ENCODE results near the gene KSR1. TPM values are rescaled to one million over a fixed set of nuclear protein-coding genes. Genes with fewer than 3 reads are reported as not detected.

The KSR1 gene
- total RNA-seq, 3 donors from 2014 or later = 14.1 to 36.4 (median 24.0) TPM

GRCh38 chr17:27657620-27658019, 201.4 kb downstream of the KSR1 start:
- TF ChIP-seq CTCF (IDR thresholded peaks at IDR 0.05) (no peak), POLR2A (IDR thresholded peaks at IDR 0.05) (no peak), POLR2AphosphoS5 (IDR thresholded peaks at IDR 0.05) (no peak)
- DNase-seq (ENCODE audit: low spot score in 2 of 2) = no peak
- H3K27me3 ChIP-seq = no peaks in the 10 kb centered on the region
- intact Hi-C loops (cut with DNase I; ENCODE audit: low total_unique reads) = no loop called here
- no peaks in the 10 kb centered on the region for H3K4me1 ChIP-seq
- no peaks in the 10 kb centered on the region for H3K36me3 ChIP-seq
- H3K4me3 ChIP-seq = no peak overlapping the region
- H3K27ac ChIP-seq = no peak overlapping the region
- H3K9me3 ChIP-seq = no peaks in the 10 kb centered on the region

GRCh38 chr17:27659683-27660082, 203.4 kb downstream of the KSR1 start:
- TF ChIP-seq POLR2AphosphoS5 (IDR thresholded peaks at IDR 0.05) = no peak
- no peak for TF ChIP-seq POLR2A (IDR thresholded peaks at IDR 0.05)
- no peak for TF ChIP-seq CTCF (IDR thresholded peaks at IDR 0.05)
- Histone ChIP-seq H3K4me1 (no peaks in the 10 kb centered on the region), H3K27ac (no peak overlapping the region), H3K4me3 (no peak overlapping the region), H3K27me3 (no peaks in the 10 kb centered on the region), H3K9me3 (no peaks in the 10 kb centered on the region), H3K36me3 (no peaks in the 10 kb centered on the region)
- intact Hi-C loops (cut with DNase I; ENCODE audit: low total_unique reads) = no loop called here
- DNase-seq (ENCODE audit: low spot score in 2 of 2) = no peak

GRCh38 chr17:27660436-27660835, 204.2 kb downstream of the KSR1 start:
- H3K36me3 ChIP-seq = no peaks in the 10 kb centered on the region
- H3K4me3 ChIP-seq = no peak overlapping the region
- DNase-seq (ENCODE audit: low spot score in 2 of 2) = no peak
- no peaks in the 10 kb centered on the region for H3K4me1 ChIP-seq
- TF ChIP-seq POLR2A (IDR thresholded peaks at IDR 0.05) (no peak), CTCF (IDR thresholded peaks at IDR 0.05) (no peak), POLR2AphosphoS5 (IDR thresholded peaks at IDR 0.05) (no peak)
- H3K9me3 ChIP-seq = no peaks in the 10 kb centered on the region
- no peak overlapping the region for H3K27ac ChIP-seq
- no peaks in the 10 kb centered on the region for H3K27me3 ChIP-seq
- intact Hi-C loops (cut with DNase I; ENCODE audit: low total_unique reads) = no loop called here

GRCh38 chr17:27663936-27664605, 207.8 kb downstream of the KSR1 start:
- H3K36me3 ChIP-seq = no peaks in the 10 kb centered on the region
- H3K4me3 ChIP-seq = no peak overlapping the region
- H3K27me3 ChIP-seq = no peaks in the 10 kb centered on the region
- intact Hi-C loops (cut with DNase I; ENCODE audit: low total_unique reads) = no loop called here
- no peak for DNase-seq (ENCODE audit: low spot score in 2 of 2)
- TF ChIP-seq POLR2A (IDR thresholded peaks at IDR 0.05) (no peak), CTCF (IDR thresholded peaks at IDR 0.05) (no peak), POLR2AphosphoS5 (IDR thresholded peaks at IDR 0.05) (no peak)
- H3K9me3 ChIP-seq = no peaks in the 10 kb centered on the region
- H3K4me1 ChIP-seq = no peaks in the 10 kb centered on the region
- no peak overlapping the region for H3K27ac ChIP-seq

- no peak overlapping the region for H3K4me3 ChIP-seq
- DNase-seq (ENCODE audit: low spot score in 2 of 2) = no peak
- intact Hi-C loops (cut with DNase I; ENCODE audit: low total_unique reads) = no loop called here
- H3K27ac ChIP-seq = no peak overlapping the region
- H3K27me3 ChIP-seq = no peaks in the 10 kb centered on the region
- TF ChIP-seq POLR2A (IDR thresholded peaks at IDR 0.05) (no peak), CTCF (IDR thresholded peaks at IDR 0.05) (no peak), POLR2AphosphoS5 (IDR thresholded peaks at IDR 0.05) (no peak)
- H3K4me1 ChIP-seq = no peaks in the 10 kb centered on the region
- H3K9me3 ChIP-seq = no peaks in the 10 kb centered on the region
- H3K36me3 ChIP-seq = no peaks in the 10 kb centered on the region
These were observed 208.3 kb downstream of the KSR1 start for GRCh38 chr17:27664606-27664965.

All from breast epithelium (tissue), 4 donors.